ENCODE measurements around the gene KRTCAP3.

- TF ChIP-seq, protein P1, sequence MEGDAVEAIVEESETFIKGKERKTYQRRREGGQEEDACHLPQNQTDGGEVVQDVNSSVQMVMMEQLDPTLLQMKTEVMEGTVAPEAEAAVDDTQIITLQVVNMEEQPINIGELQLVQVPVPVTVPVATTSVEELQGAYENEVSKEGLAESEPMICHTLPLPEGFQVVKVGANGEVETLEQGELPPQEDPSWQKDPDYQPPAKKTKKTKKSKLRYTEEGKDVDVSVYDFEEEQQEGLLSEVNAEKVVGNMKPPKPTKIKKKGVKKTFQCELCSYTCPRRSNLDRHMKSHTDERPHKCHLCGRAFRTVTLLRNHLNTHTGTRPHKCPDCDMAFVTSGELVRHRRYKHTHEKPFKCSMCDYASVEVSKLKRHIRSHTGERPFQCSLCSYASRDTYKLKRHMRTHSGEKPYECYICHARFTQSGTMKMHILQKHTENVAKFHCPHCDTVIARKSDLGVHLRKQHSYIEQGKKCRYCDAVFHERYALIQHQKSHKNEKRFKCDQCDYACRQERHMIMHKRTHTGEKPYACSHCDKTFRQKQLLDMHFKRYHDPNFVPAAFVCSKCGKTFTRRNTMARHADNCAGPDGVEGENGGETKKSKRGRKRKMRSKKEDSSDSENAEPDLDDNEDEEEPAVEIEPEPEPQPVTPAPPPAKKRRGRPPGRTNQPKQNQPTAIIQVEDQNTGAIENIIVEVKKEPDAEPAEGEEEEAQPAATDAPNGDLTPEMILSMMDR (IDR thresholded peaks at IDR 0.05; ENCODE audit: control extremely low read depth in 1 of 3, insufficient read depth in 1 of 3, low read depth in 1 of 3, low read length in 3 of 3): no peak
- TF ChIP-seq GTF2F1 (IDR thresholded peaks at IDR 0.05; ENCODE audit: borderline replicate concordance, low read depth, low read length) (no peak), EZH2 (IDR thresholded peaks at IDR 0.05; ENCODE audit: low read depth, low read length, severe bottlenecking) (no peak), POLR2A (IDR thresholded peaks at IDR 0.05; ENCODE audit: control extremely low read depth in 1 of 2, low read depth in 2 of 2, low read length in 2 of 2) (no peak), ZNF274 (IDR thresholded peaks at IDR 0.05; ENCODE audit: borderline replicate concordance, extremely low read depth, low read length) (no peak), RXRA (IDR thresholded peaks at IDR 0.05; ENCODE audit: insufficient read depth, low read depth, low read length) (no peak), CBX8 (IDR thresholded peaks at IDR 0.05; ENCODE audit: borderline replicate concordance, low read depth, low read length) (no peak), RFX5 (IDR thresholded peaks at IDR 0.05; ENCODE audit: borderline replicate concordance, low read depth, low read length) (no peak), CHD2 (IDR thresholded peaks at IDR 0.05; ENCODE audit: low read length) (no peak), TBP (IDR thresholded peaks at IDR 0.05; ENCODE audit: low read depth, low read length) (no peak)
- TF ChIP-seq, protein P2, sequence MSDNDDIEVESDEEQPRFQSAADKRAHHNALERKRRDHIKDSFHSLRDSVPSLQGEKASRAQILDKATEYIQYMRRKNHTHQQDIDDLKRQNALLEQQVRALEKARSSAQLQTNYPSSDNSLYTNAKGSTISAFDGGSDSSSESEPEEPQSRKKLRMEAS (IDR thresholded peaks at IDR 0.05): no peak
These were observed 3.9 kb downstream of the KRTCAP3 start for GRCh38 chr2:27446057-27446456.
